Endodermal cell (in vitro differentiated cells): ENCODE data around the gene RYR2. TPM values are rescaled to one million over a fixed set of nuclear protein-coding genes. Genes with fewer than 3 reads are reported as not detected.

ENCODE experiments used
- DNase-seq: peaks from one replicate; pipeline ENCODE4 v3.0.0-alpha.2; 2017
- H3K27ac ChIP-seq: 2 replicates; pipeline ENCODE4 v1.5.1; 2013; ENCODE audit warnings: mild to moderate bottlenecking, low read depth, low read length, moderate library complexity
- H3K27me3 ChIP-seq: 2 replicates; pipeline ENCODE4 v1.6.1; 2013; ENCODE audit warnings: mild to moderate bottlenecking, low read length, moderate library complexity; ENCODE audit not compliant: insufficient read depth, control insufficient read depth, poor library complexity, severe bottlenecking
- H3K36me3 ChIP-seq: 2 replicates; pipeline ENCODE4 v1.7.0; 2013; ENCODE audit warnings: mild to moderate bottlenecking, low read length, moderate library complexity; ENCODE audit not compliant: control insufficient read depth, insufficient read depth
- H3K4me1 ChIP-seq: one replicate; pipeline ENCODE4 v1.7.0; 2013; ENCODE audit warnings: low read length; ENCODE audit not compliant: control insufficient read depth, insufficient read depth
- H3K4me3 ChIP-seq: 2 replicates; pipeline ENCODE4 v1.5.1; 2013; ENCODE audit warnings: mild to moderate bottlenecking, low read length, moderate library complexity
- H3K9ac ChIP-seq: 2 replicates; pipeline ENCODE4 v1.6.1; 2013; ENCODE audit warnings: mild to moderate bottlenecking, low read length, moderate library complexity; ENCODE audit not compliant: poor library complexity, severe bottlenecking; ENCODE audit errors: extremely low read depth
- H3K9me3 ChIP-seq: 2 replicates; pipeline ENCODE4 v1.6.1; 2013; ENCODE audit warnings: mild to moderate bottlenecking, low read length, moderate library complexity; ENCODE audit not compliant: control insufficient read depth
- H3K27ac Mint-ChIP-seq: 2 replicates; pipeline ENCODE4 v1.8.0; 2020; ENCODE audit warnings: mixed read lengths
- H3K27me3 Mint-ChIP-seq: 2 replicates; pipeline ENCODE4 v1.8.0; 2021; ENCODE audit warnings: mild to moderate bottlenecking, mixed read lengths; ENCODE audit not compliant: insufficient read depth
- H3K36me3 Mint-ChIP-seq: 2 replicates; pipeline ENCODE4 v1.8.0; 2020; ENCODE audit warnings: low read depth, mixed read lengths
- H3K4me1 Mint-ChIP-seq: 2 replicates; pipeline ENCODE4 v1.8.0; 2020; ENCODE audit warnings: mixed read lengths
- H3K4me3 Mint-ChIP-seq: 2 replicates; pipeline ENCODE4 v1.8.0; 2020; ENCODE audit warnings: mild to moderate bottlenecking, moderate library complexity, mixed read lengths
- H3K9me3 Mint-ChIP-seq: 2 replicates; pipeline ENCODE4 v1.8.0; 2020; ENCODE audit warnings: mild to moderate bottlenecking, mixed read lengths
- CTCF ChIP-seq: fragments of 200-600 bp; sonication (generic); conservative IDR thresholded peaks from 2 replicates; pipeline ENCODE4 v1.5.0; 2021; ENCODE audit warnings: antibody characterized with exemption, mild to moderate bottlenecking
- WGBS, 2 experiments: methylation state at CpG; one replicate each; pipeline versions ENCODE4 v1.1.5 to v1.1.7; 2013; ENCODE audit warnings: missing lambda C conversion rate in 2 of 2, mixed read lengths in 1 of 2; ENCODE audit not compliant: insufficient coverage in 1 of 2, insufficient read length in 1 of 2; 5-methylcytosine and 5-hydroxymethylcytosine counted together
- total RNA-seq, 2 donors: library from RNA; stranded (reverse); fragmentation: NEBNext Ultra II Directional in 1 of 2; extraction: Animal tissue kit (Norgen Biotek cat#: 25700) in 1 of 2; gene quantifications; 2 replicates in 1 of 2; 3 replicates in 1 of 2; pipeline ENCODE4 v1.2.1, GENCODE V29; 2021

Gene RYR2
- total RNA-seq, 2 donors from 2014 or later, result 0.95 to 2.4 TPM

DNA sequence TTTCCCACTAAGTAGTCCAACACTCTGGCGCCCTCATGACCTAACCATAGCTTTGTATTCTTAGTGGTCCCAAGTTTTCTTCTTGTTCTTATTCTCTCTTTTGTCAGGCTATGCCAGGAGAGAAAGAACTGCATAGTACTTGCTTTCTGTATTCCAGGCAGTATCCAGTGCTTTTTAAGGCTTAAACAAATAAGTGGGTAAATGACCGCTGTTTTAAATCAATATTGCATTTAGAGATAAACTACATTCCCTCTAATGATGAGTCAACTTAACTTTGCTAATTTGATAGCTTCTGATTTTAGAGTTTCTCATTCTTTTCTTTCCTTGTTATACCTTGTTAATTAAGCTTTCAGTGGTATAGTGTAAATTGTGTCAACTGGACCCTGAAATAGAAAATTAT is 709.1 kb downstream of the RYR2 start:
- no peaks in the 10 kb centered on the region for H3K9me3 ChIP-seq
- H3K27ac ChIP-seq, result no peak overlapping the region
- H3K36me3 Mint-ChIP-seq, result no peaks in the 10 kb centered on the region
- no peaks in the 10 kb centered on the region for H3K36me3 ChIP-seq
- H3K9me3 Mint-ChIP-seq, result no peaks in the 10 kb centered on the region
- no peak for DNase-seq
- H3K4me1 Mint-ChIP-seq, result peaks cover 4% of the 10 kb centered on the region
- TF ChIP-seq CTCF, result no peak
- H3K4me1 ChIP-seq, result no peaks in the 10 kb centered on the region
- no peak overlapping the region for H3K4me3 ChIP-seq
- H3K27me3 ChIP-seq, result no peaks in the 10 kb centered on the region
- no peak overlapping the region for H3K9ac ChIP-seq
- no peak overlapping the region for H3K4me3 Mint-ChIP-seq
- H3K27ac Mint-ChIP-seq, result no peak overlapping the region
- 94 to 96% methylated on average over 2 of the region's 2 CpGs for WGBS, 2 experiments
- H3K27me3 Mint-ChIP-seq, result no peaks in the 10 kb centered on the region

GRCh38 chr1:237754627-237755026 is 712.6 kb downstream of the RYR2 start:
- Mint-ChIP-seq H3K4me3 (no peak overlapping the region), H3K36me3 (no peaks in the 10 kb centered on the region), H3K27ac (no peak overlapping the region), H3K27me3 (no peaks in the 10 kb centered on the region), H3K4me1 (peaks cover 4% of the 10 kb centered on the region), H3K9me3 (no peaks in the 10 kb centered on the region)
- H3K4me3 ChIP-seq, result no peak overlapping the region
- 93 to 100% methylated on average over 1 to 3 of the region's 3 CpGs for WGBS, 2 experiments
- H3K9ac ChIP-seq, result no peak overlapping the region
- no peaks in the 10 kb centered on the region for H3K4me1 ChIP-seq
- no peaks in the 10 kb centered on the region for H3K9me3 ChIP-seq
- no peak overlapping the region for H3K27ac ChIP-seq
- no peak for TF ChIP-seq CTCF
- no peaks in the 10 kb centered on the region for H3K27me3 ChIP-seq
- no peak for DNase-seq
- no peaks in the 10 kb centered on the region for H3K36me3 ChIP-seq

DNA sequence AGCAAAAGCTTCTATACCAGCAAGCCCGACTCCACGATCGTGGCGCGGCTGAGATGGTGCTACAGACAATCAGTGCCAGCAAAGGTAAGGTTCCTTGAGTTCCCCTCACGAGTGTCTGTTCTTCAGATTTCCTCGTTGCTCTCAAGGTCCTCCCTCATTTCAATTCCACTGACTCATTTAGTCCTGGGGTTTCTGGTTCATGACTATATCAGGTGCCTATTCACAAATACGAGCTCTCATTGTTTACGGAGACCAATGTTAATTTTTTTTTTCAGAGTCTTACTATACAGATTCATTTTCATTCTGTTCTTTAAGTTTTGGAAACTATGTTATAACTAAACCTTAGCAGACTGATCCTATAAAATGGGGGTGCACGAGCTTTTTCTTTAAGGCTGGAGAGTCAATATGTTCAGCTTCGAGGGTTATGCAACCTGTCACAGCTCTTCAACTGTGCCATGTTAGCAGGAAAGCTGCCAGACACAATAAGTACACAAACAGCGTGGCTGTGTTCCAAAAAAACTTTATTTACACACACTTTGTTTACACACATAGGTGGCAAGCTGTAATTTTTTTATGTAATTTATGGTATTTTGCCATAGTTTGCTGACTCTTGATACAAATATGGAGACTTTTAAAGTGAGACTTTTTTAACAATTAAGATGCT is 714.5 kb downstream of the RYR2 start:
- Mint-ChIP-seq H3K4me3 (no peak overlapping the region), H3K4me1 (peaks cover 4% of the 10 kb centered on the region), H3K9me3 (no peaks in the 10 kb centered on the region), H3K27ac (no peak overlapping the region), H3K36me3 (no peaks in the 10 kb centered on the region), H3K27me3 (no peaks in the 10 kb centered on the region)
- no peak for DNase-seq
- H3K27me3 ChIP-seq, result no peaks in the 10 kb centered on the region
- 90 to 94% methylated on average over 9 to 12 of the region's 12 CpGs for WGBS, 2 experiments
- no peaks in the 10 kb centered on the region for H3K36me3 ChIP-seq
- TF ChIP-seq CTCF, result no peak
- H3K9me3 ChIP-seq, result no peaks in the 10 kb centered on the region
- no peak overlapping the region for H3K4me3 ChIP-seq
- no peak overlapping the region for H3K9ac ChIP-seq
- no peak overlapping the region for H3K27ac ChIP-seq
- H3K4me1 ChIP-seq, result no peaks in the 10 kb centered on the region
